Natural killer cell treated with Interleukin-12 subunit alpha and Interleukin-12 subunit beta and Interleukin-15 and Interleukin-18, amount 100 ng/mL, for 72 hours (primary cell): ENCODE measurements around the gene CHMP6. TPM values are rescaled to one million over a fixed set of nuclear protein-coding genes. Genes with fewer than 3 reads are reported as not detected.
A peak's percentile ranks its signal among the peaks of the same experiment; 100 is the strongest.

Source experiments
- ATAC-seq, 2 donors: fragments of 150-1000 bp; cut with Tn5 transposase in 1 of 2; sonication (Bioruptor Pico), chemical (Tn5 transposase) in 1 of 2; 2 replicates each; pipeline ENCODE4 v1.10.0; 2021
- DNase-seq: peaks from one replicate; pipeline ENCODE4 v3.0.0; 2022; ENCODE audit warnings: low spot score
- H3K27ac Mint-ChIP-seq, 2 donors: 1 replicate in 1 of 2; 2 replicates in 1 of 2; pipeline ENCODE4 v1.8.0; 2022; ENCODE audit warnings: mixed read lengths in 2 of 2, mild to moderate bottlenecking in 1 of 2, moderate library complexity in 1 of 2
- H3K27me3 Mint-ChIP-seq, 2 donors: 1 replicate in 1 of 2; 2 replicates in 1 of 2; pipeline ENCODE4 v1.8.0; 2022; ENCODE audit warnings: mixed read lengths in 2 of 2
- H3K36me3 Mint-ChIP-seq: one replicate; pipeline ENCODE4 v1.8.0; 2022; ENCODE audit warnings: mixed read lengths
- H3K4me1 Mint-ChIP-seq, 2 donors: 1 replicate in 1 of 2; 2 replicates in 1 of 2; pipeline ENCODE4 v1.8.0; 2022; ENCODE audit warnings: low read depth in 2 of 2, mixed read lengths in 2 of 2, mild to moderate bottlenecking in 1 of 2
- H3K4me3 Mint-ChIP-seq: one replicate; pipeline ENCODE4 v1.8.0; 2022; ENCODE audit warnings: mixed read lengths
- H3K9me3 Mint-ChIP-seq: 2 replicates; pipeline ENCODE4 v1.8.0; 2022; ENCODE audit warnings: mixed read lengths
- total RNA-seq, 2 donors: library from RNA; stranded (reverse); gene quantifications; one replicate each; pipeline ENCODE4 v1.2.3, GENCODE V29; 2022

CHMP6 gene
- total RNA-seq, 2 donors from 2014 or later = 33.1 to 43.7 TPM

GRCh38 chr17:80951121-80952090 lies 40.2 kb upstream of the CHMP6 start:
- Mint-ChIP-seq H3K27me3 (no peaks in the 10 kb centered on the region), H3K36me3 (peaks cover 7% of the 10 kb centered on the region), H3K9me3 (no peaks in the 10 kb centered on the region), H3K4me1 (peaks cover under 1 to 2% of the 10 kb centered on the region in 2 donors), H3K4me3 (no peak overlapping the region), H3K27ac (no peak overlapping the region)
- ATAC-seq = no peak
- DNase-seq = no peak

GRCh38 chr17:80952291-80952690 lies 39.4 kb upstream of the CHMP6 start:
- Mint-ChIP-seq H3K4me3 (no peak overlapping the region), H3K4me1 (no peaks in the 10 kb centered on the region), H3K27ac (no peak overlapping the region), H3K9me3 (no peaks in the 10 kb centered on the region), H3K36me3 (no peaks in the 10 kb centered on the region), H3K27me3 (no peaks in the 10 kb centered on the region)
- ATAC-seq (no peak), DNase-seq (no peak)

GRCh38 chr17:80953471-80954315 lies 37.9 kb upstream of the CHMP6 start:
- H3K9me3 Mint-ChIP-seq = no peaks in the 10 kb centered on the region
- DNase-seq (no peak), ATAC-seq (no peak)
- no peaks in the 10 kb centered on the region for H3K27me3 Mint-ChIP-seq
- H3K4me3 Mint-ChIP-seq = no peak overlapping the region
- no peaks in the 10 kb centered on the region for H3K36me3 Mint-ChIP-seq
- H3K4me1 Mint-ChIP-seq = no peaks in the 10 kb centered on the region
- H3K27ac Mint-ChIP-seq = no peak overlapping the region

- ATAC-seq = no peak
- H3K4me3 Mint-ChIP-seq = no peak overlapping the region
- H3K36me3 Mint-ChIP-seq = no peaks in the 10 kb centered on the region
- H3K4me1 Mint-ChIP-seq = no peaks in the 10 kb centered on the region
- no peak overlapping the region for H3K27ac Mint-ChIP-seq
- no peaks in the 10 kb centered on the region for H3K9me3 Mint-ChIP-seq
- H3K27me3 Mint-ChIP-seq = no peaks in the 10 kb centered on the region
- DNase-seq = no peak
Measured at GRCh38 chr17:80955078-80955477, 36.6 kb upstream of the CHMP6 start.

GRCh38 chr17:80955671-80956280 lies 35.9 kb upstream of the CHMP6 start:
- H3K27ac Mint-ChIP-seq = no peak overlapping the region
- no peak for ATAC-seq
- H3K4me1 Mint-ChIP-seq = no peaks in the 10 kb centered on the region
- no peak overlapping the region for H3K4me3 Mint-ChIP-seq
- no peaks in the 10 kb centered on the region for H3K9me3 Mint-ChIP-seq
- DNase-seq = no peak
- H3K27me3 Mint-ChIP-seq = no peaks in the 10 kb centered on the region
- no peaks in the 10 kb centered on the region for H3K36me3 Mint-ChIP-seq

- Mint-ChIP-seq H3K36me3 (no peaks in the 10 kb centered on the region), H3K27me3 (no peaks in the 10 kb centered on the region), H3K4me1 (no peaks in the 10 kb centered on the region), H3K9me3 (no peaks in the 10 kb centered on the region), H3K4me3 (no peak overlapping the region), H3K27ac (no peak overlapping the region)
- DNase-seq (peak; percentile 34), ATAC-seq (no peak)
Measured at GRCh38 chr17:80956321-80957190, 35.1 kb upstream of the CHMP6 start.

GRCh38 chr17:80957461-80957941 lies 34.1 kb upstream of the CHMP6 start:
- Mint-ChIP-seq H3K4me1 (no peaks in the 10 kb centered on the region), H3K36me3 (no peaks in the 10 kb centered on the region), H3K27ac (no peak overlapping the region), H3K9me3 (no peaks in the 10 kb centered on the region), H3K27me3 (no peaks in the 10 kb centered on the region), H3K4me3 (no peak overlapping the region)
- ATAC-seq (no peak), DNase-seq (no peak)

- Mint-ChIP-seq H3K27ac (no peak overlapping the region), H3K9me3 (no peaks in the 10 kb centered on the region), H3K4me1 (no peaks in the 10 kb centered on the region), H3K36me3 (no peaks in the 10 kb centered on the region), H3K4me3 (no peak overlapping the region), H3K27me3 (no peaks in the 10 kb centered on the region)
- ATAC-seq (no peak), DNase-seq (no peak)
Measured at GRCh38 chr17:80959330-80960036, 32.2 kb upstream of the CHMP6 start.

GRCh38 chr17:80960037-80960796 lies 31.4 kb upstream of the CHMP6 start:
- Mint-ChIP-seq H3K4me3 (no peak overlapping the region), H3K27me3 (no peaks in the 10 kb centered on the region), H3K4me1 (no peaks in the 10 kb centered on the region), H3K36me3 (no peaks in the 10 kb centered on the region), H3K9me3 (no peaks in the 10 kb centered on the region), H3K27ac (no peak overlapping the region)
- peak in 1 of 2 donors; percentile 11 for ATAC-seq
- no peak for DNase-seq

GRCh38 chr17:80960797-80961452 lies 30.7 kb upstream of the CHMP6 start:
- Mint-ChIP-seq H3K36me3 (no peaks in the 10 kb centered on the region), H3K27ac (no peak overlapping the region), H3K9me3 (no peaks in the 10 kb centered on the region), H3K4me1 (no peaks in the 10 kb centered on the region), H3K4me3 (no peak overlapping the region), H3K27me3 (no peaks in the 10 kb centered on the region)
- DNase-seq (no peak), ATAC-seq (no peak)

GRCh38 chr17:80961541-80962330 lies 29.9 kb upstream of the CHMP6 start:
- no peaks in the 10 kb centered on the region for H3K36me3 Mint-ChIP-seq
- no peaks in the 10 kb centered on the region for H3K4me1 Mint-ChIP-seq
- H3K27ac Mint-ChIP-seq = no peak overlapping the region
- H3K9me3 Mint-ChIP-seq = no peaks in the 10 kb centered on the region
- ATAC-seq (no peak), DNase-seq (no peak)
- H3K4me3 Mint-ChIP-seq = no peak overlapping the region
- H3K27me3 Mint-ChIP-seq = no peaks in the 10 kb centered on the region
